HepG2 (cell line): ENCODE measurements around the gene SCGB1C1. TPM values are rescaled to one million over a fixed set of nuclear protein-coding genes. Genes with fewer than 3 reads are reported as not detected.
A peak's percentile ranks its signal among the peaks of the same experiment; 100 is the strongest.

Source experiments
- ATF2 ChIP-seq: sonication (generic); formaldehyde crosslinking; IDR thresholded peaks from 2 replicates; pipeline ENCODE4 v1.4.0; 2020; ENCODE audit warnings: missing genetic modification reagents
- CBFB ChIP-seq: sonication (generic); formaldehyde crosslinking; IDR thresholded peaks from 2 replicates; pipeline ENCODE4 v1.4.0; 2020; ENCODE audit warnings: missing genetic modification reagents
- DPF2 ChIP-seq: sonication (generic); formaldehyde crosslinking; IDR thresholded peaks from 2 replicates; pipeline ENCODE4 v1.4.0; 2020; ENCODE audit warnings: mild to moderate bottlenecking, low read depth, missing genetic modification reagents, borderline replicate concordance
- FOXJ3 ChIP-seq: sonication (generic); formaldehyde crosslinking; IDR thresholded peaks from 2 replicates; pipeline ENCODE4 v1.4.0; 2020; ENCODE audit warnings: missing genetic modification reagents, mild to moderate bottlenecking, borderline replicate concordance
- GABPB1 ChIP-seq: IDR thresholded peaks from 2 replicates; pipeline ENCODE4 v1.6.1; 2016; ENCODE audit warnings: mild to moderate bottlenecking, missing genetic modification reagents, moderate library complexity, missing compliant biosample characterization
- PAX8 ChIP-seq: sonication (generic); formaldehyde crosslinking; IDR thresholded peaks from 2 replicates; pipeline ENCODE4 v1.8.0; 2022; ENCODE audit warnings: mild to moderate bottlenecking, missing genetic modification reagents, borderline replicate concordance
- PCBP2 ChIP-seq: fragments of 200-400 bp; formaldehyde crosslinking; optimal IDR thresholded peaks from 2 replicates; pipeline ENCODE3; 2018; ENCODE audit warnings: low read length, low read depth; ENCODE audit not compliant: poor library complexity, severe bottlenecking
- POLR2AphosphoS5 ChIP-seq: IDR thresholded peaks from 2 replicates; pipeline ENCODE4 v1.6.1; 2012; ENCODE audit warnings: low read depth, low read length
- RBM22 ChIP-seq: fragments of 200-400 bp; formaldehyde crosslinking; optimal IDR thresholded peaks from 2 replicates; pipeline ENCODE3; 2017; ENCODE audit warnings: mild to moderate bottlenecking, low read length, moderate library complexity
- RFXANK ChIP-seq: IDR thresholded peaks from 2 replicates; pipeline ENCODE4 v1.6.1; 2016
- ZBTB7A ChIP-seq: sonication (generic); formaldehyde crosslinking; IDR thresholded peaks from 2 replicates; pipeline ENCODE4 v1.8.0; 2022; ENCODE audit warnings: mild to moderate bottlenecking, missing genetic modification reagents
- ZNF282 ChIP-seq: fragments of 450-650 bp; IDR thresholded peaks from 2 replicates; pipeline ENCODE4 v1.6.1; 2018; ENCODE audit not compliant: partially characterized antibody
- ZNF33B ChIP-seq: sonication (generic); formaldehyde crosslinking; IDR thresholded peaks from 2 replicates; pipeline ENCODE4 v1.5.1; 2020; ENCODE audit warnings: mild to moderate bottlenecking, missing genetic modification reagents
- ZNF383 ChIP-seq: sonication (generic); formaldehyde crosslinking; IDR thresholded peaks from 2 replicates; pipeline ENCODE4 v1.4.0; 2020; ENCODE audit warnings: missing genetic modification reagents, mild to moderate bottlenecking, borderline replicate concordance
- ZNF773 ChIP-seq: sonication (generic); formaldehyde crosslinking; IDR thresholded peaks from 2 replicates; pipeline ENCODE4 v1.4.0; 2020; ENCODE audit warnings: missing genetic modification reagents, borderline replicate concordance
- polyA plus RNA-seq, 8 experiments: library from polyadenylated mRNA; depleted of rRNA in 3 of 8; stranded (reverse) in 7 of 8; unstranded in 1 of 8; fragments of >200 nt; fragmentation: Illumina TruSeq in 4 of 8; extraction: Trizol in 4 of 8; gene quantifications; 2 replicates each; pipeline versions ENCODE4 v1.2.1 to v1.2.3, GENCODE V29; 2011 to 2016; ENCODE audit warnings: low read depth in 4 of 8, missing spikeins in 1 of 8, mixed read lengths in 1 of 8; ENCODE audit not compliant: insufficient read depth in 1 of 8
- total RNA-seq, 5 experiments: library from RNA; depleted of rRNA; stranded (reverse); fragments of >200 nt; fragmentation: Illumina TruSeq; extraction: Trizol; gene quantifications; 2 replicates each; pipeline ENCODE4 v1.2.3, GENCODE V29; 2016; ENCODE audit warnings: low read depth in 1 of 5
- TF ChIP-seq, protein P1 (sequence below): sonication (generic); formaldehyde crosslinking; IDR thresholded peaks from 2 replicates; pipeline ENCODE4 v1.4.0; 2020; ENCODE audit warnings: missing genetic modification reagents
- TF ChIP-seq, protein P2 (sequence below): sonication (generic); formaldehyde crosslinking; IDR thresholded peaks from 2 replicates; pipeline ENCODE4 v1.4.0; 2020; ENCODE audit warnings: missing genetic modification reagents, mild to moderate bottlenecking, borderline replicate concordance
- TF ChIP-seq, protein P3 (sequence below): sonication (generic); formaldehyde crosslinking; IDR thresholded peaks from 2 replicates; pipeline ENCODE4 v1.4.0; 2020; ENCODE audit warnings: mild to moderate bottlenecking, missing genetic modification reagents, borderline replicate concordance

SCGB1C1 gene
- total and polyA plus RNA-seq, 2 of the 13 experiments (the other 11 are each of a cell fraction or from before 2014, with no cell fraction given) = not detected

DNA sequence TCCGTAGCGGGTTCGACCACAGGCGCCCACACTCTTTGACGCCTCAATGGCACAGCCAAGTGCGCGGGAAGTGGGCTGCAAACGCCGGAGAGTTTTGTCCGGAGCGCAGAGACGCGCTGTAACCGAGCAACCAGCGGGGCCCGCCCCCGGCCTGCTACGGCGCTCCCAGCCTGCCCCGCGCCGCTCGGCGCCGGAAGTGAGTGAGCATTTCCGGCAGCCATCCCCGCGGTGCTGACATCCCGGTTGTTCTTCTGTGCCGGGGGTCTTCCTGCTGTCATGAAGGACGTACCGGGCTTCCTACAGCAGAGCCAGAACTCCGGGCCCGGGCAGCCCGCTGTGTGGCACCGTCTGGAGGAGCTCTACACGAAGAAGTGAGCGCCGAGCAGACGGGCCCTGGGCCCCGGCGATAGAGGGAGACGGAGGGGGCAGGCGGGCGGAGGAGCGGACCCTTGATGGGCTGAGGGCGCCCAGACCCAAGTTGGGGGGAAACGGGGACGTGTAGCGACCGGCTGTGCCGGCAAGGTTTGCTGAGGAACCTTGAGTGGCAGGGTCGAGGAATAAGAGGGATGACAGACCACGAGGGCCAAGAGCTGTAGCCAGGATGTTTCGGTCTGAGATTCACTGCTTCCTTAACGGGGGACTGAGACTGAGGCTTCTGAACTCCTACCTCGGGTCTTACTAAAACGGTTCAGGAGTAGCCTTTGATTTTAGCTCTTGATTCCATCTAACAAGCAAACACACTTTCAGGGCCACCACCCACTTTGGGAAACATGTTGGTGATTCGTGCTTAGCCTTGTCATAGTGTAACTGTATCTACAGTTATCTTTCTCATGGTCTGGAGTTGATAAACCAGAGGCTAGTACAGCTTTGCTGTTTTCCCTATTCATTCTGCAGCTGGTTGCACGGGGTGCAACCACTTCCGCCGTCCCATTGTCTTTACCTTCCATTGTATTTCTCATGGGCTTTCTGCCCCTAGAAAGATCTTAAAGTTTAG is 44.2 kb downstream of the SCGB1C1 start, which contains the start of gene PSMD13 (continued):
- TF ChIP-seq PAX8 (CRISPR knock-in tag) (no peak), ZNF33B (CRISPR knock-in tag) (no peak), GABPB1 (CRISPR knock-in tag) (peak; percentile 98), ZBTB7A (CRISPR knock-in tag) (no peak), CBFB (CRISPR knock-in tag) (no peak), DPF2 (no peak), RBM22 (no peak), POLR2AphosphoS5 (peak; percentile 57), PCBP2 (no peak), RFXANK (CRISPR knock-in tag) (no peak), FOXJ3 (CRISPR knock-in tag) (no peak), ZNF773 (CRISPR knock-in tag) (no peak), ZNF383 (CRISPR knock-in tag) (no peak), ZNF282 (no peak), ATF2 (no peak)
- TF ChIP-seq, protein P1, sequence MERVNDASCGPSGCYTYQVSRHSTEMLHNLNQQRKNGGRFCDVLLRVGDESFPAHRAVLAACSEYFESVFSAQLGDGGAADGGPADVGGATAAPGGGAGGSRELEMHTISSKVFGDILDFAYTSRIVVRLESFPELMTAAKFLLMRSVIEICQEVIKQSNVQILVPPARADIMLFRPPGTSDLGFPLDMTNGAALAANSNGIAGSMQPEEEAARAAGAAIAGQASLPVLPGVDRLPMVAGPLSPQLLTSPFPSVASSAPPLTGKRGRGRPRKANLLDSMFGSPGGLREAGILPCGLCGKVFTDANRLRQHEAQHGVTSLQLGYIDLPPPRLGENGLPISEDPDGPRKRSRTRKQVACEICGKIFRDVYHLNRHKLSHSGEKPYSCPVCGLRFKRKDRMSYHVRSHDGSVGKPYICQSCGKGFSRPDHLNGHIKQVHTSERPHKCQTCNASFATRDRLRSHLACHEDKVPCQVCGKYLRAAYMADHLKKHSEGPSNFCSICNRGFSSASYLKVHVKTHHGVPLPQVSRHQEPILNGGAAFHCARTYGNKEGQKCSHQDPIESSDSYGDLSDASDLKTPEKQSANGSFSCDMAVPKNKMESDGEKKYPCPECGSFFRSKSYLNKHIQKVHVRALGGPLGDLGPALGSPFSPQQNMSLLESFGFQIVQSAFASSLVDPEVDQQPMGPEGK (CRISPR knock-in tag) = no peak; the same call in 1 of the 2 replicates
- TF ChIP-seq, protein P2, sequence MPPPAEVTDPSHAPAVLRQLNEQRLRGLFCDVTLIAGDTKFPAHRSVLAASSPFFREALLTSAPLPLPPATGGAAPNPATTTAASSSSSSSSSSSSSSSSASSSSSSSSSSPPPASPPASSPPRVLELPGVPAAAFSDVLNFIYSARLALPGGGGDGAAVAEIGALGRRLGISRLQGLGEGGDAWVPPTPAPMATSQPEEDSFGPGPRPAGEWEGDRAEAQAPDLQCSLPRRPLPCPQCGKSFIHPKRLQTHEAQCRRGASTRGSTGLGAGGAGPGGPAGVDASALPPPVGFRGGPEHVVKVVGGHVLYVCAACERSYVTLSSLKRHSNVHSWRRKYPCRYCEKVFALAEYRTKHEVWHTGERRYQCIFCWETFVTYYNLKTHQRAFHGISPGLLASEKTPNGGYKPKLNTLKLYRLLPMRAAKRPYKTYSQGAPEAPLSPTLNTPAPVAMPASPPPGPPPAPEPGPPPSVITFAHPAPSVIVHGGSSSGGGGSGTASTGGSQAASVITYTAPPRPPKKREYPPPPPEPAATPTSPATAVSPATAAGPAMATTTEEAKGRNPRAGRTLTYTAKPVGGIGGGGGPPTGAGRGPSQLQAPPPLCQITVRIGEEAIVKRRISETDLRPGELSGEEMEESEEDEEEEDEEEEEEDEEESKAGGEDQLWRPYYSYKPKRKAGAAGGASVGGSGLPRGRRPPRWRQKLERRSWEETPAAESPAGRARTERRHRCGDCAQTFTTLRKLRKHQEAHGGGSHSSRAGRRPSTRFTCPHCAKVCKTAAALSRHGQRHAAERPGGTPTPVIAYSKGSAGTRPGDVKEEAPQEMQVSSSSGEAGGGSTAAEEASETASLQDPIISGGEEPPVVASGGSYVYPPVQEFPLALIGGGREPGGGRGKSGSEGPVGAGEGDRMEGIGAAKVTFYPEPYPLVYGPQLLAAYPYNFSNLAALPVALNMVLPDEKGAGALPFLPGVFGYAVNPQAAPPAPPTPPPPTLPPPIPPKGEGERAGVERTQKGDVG (CRISPR knock-in tag) = no peak
- TF ChIP-seq, protein P3, sequence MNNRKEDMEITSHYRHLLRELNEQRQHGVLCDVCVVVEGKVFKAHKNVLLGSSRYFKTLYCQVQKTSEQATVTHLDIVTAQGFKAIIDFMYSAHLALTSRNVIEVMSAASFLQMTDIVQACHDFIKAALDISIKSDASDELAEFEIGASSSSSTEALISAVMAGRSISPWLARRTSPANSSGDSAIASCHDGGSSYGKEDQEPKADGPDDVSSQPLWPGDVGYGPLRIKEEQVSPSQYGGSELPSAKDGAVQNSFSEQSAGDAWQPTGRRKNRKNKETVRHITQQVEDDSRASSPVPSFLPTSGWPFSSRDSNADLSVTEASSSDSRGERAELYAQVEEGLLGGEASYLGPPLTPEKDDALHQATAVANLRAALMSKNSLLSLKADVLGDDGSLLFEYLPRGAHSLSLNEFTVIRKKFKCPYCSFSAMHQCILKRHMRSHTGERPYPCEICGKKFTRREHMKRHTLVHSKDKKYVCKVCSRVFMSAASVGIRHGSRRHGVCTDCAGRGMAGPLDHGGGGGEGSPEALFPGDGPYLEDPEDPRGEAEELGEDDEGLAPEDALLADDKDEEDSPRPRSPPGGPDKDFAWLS (CRISPR knock-in tag) = no peak
